GM18502 (cell line): ENCODE results near the gene VSIR.

Experiments
- ATAC-seq: cut with Tn5 transposase; IDR thresholded peaks from one replicate; pipeline ENCODE4 v1.9.1; 2021; ENCODE audit warnings: mild to moderate bottlenecking; ENCODE audit not compliant: unreplicated experiment, poor library complexity

The VSIR gene

GRCh38 chr10:71751515-71752224, 21.6 kb downstream of the VSIR start:
- ATAC-seq, result no peak

GRCh38 chr10:71750986-71751385, 22.3 kb downstream of the VSIR start:
- ATAC-seq, result no peak

- no peak for ATAC-seq
Observed at GRCh38 chr10:71750124-71750841, 23.0 kb downstream of the VSIR start.

GRCh38 chr10:71749396-71749795, 23.9 kb downstream of the VSIR start:
- ATAC-seq, result no peak

DNA sequence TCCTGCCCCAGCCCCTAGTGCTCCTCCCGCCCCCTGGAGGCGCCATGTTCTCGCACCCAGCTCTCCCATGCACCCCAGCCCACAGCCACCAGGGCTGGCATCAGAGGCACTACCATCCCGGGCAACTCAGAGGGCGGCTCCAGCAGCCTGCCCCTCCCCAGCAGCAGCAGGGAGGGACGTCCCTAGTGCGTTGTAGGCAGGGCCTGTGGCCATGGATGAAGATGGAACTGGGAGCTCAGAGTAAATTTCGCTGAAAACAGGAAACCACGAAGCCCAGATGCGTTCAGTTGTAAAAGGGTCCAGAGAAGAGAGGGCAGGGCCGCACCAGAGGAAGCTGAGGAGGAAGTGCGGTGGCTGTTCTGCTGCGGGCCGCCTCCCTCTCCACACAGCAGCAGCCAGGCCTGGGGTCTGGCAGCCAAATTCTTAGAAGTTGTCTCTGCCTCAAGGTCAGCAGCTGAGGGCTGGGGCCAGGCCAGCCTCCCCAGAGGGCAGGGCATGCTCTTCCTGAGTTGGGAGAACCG, 24.6 kb downstream of the VSIR start:
- peak; percentile 65 for ATAC-seq

DNA sequence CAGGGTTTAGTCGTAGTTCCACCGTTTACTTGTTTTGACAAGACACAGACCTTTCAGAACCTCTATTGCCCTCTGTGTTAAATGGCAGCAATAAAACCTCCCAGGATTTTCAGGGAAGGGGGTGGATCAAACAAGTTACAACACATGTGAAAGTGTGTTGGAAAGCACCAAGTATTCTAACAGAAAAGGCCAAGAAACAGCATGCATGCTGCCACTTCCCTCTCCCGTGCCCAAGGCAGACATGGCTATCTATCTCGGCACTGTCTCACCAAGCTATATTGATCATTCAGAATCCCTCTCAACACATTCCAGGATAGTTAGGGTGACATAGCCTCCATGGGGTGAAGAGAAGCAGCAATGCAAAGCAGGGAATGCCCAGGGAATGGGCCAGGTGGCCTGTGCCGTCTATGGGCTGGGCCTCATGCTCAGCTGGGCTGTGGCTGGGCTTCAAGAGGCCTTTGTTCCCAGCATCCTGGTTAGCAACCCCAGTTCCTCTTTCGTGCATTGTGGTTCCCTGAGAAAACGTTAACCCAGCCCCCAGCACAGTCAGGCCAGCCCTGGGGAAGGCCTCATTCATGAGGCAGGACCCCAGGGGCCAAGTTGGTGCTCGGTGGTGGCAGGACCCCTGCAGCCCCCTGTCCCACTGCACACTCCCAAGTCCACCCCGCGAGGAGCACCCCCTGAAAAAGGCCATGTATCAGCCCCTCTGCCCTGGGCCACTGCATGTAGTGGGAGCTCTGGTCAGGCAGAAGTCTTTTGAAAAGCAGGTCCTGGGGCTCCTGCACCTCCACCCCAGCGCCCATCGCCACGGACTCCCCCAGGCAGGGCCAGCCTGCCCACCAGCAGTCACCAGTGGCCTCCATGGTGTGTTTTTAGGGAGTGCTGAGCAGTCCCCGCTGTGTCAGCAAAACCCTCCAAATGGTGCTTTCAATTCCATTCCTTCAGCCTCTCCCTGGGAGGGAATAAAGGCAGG, 25.5 kb downstream of the VSIR start:
- ATAC-seq, result peak; percentile 35

- no peak for ATAC-seq
Observed at GRCh38 chr10:71747039-71747531, 26.2 kb downstream of the VSIR start.

DNA sequence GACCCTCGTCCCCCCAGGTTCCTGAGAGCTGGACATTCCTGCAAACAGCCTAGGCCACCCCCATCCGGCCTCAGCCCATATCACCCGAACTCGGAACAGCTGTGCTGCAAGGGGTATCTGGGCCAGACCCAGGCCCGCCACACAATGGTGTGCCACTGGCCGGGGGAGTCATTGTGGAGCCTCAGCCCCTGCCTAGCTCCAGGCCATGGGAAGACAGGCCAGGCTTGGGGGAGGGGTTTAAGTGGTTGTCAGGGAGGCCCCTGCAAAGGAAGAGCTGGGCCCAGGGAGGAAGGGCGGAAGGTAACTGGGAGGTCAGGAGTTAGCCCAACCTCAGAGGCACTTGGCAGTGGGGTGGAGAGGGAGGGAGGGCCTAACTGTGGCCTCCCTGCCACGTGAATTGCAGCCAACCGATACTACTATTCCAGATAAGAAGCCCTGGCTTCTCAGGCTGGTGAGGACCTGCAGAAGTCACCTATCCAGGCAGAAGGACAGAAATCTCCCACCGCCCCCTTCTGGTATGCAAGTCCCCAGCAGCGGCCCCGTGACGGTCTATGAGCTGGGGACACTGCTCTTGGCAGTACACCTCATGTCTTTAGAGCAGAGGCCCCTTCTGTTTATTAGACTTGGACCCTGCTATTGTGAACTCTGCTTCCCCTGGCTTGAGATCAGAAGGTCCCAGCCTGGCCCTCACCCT, 26.8 kb downstream of the VSIR start:
- no peak for ATAC-seq

DNA sequence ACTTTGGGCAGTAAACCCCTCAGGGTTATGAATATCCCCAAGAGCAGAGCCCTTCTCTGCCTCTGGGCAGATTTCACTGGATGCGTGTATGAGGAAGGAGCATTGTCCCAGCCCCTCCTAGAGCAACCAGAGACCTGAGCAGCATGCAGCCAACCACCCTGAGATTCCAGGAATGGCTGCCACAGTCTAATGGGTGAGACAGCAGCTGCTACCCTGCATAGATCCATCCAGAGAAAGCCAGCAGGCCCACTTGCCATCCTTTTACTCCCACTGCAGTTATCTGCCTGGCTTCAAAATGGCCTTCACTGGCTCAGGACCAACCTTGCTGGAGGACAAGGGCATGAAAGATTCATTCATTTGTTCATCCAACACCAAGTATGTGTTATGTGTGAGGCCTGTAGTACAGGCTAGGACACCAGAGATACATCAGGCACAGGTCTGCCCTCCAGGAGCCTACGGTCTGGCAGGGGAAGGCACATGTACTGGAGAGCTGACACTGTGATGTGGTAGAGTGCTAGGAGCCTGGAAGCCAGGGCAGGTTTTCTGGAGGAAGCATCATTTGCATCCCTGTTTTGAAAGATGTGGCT, 27.6 kb downstream of the VSIR start:
- ATAC-seq, result no peak

- no peak for ATAC-seq
Observed at GRCh38 chr10:71744897-71745663, 28.2 kb downstream of the VSIR start.

DNA sequence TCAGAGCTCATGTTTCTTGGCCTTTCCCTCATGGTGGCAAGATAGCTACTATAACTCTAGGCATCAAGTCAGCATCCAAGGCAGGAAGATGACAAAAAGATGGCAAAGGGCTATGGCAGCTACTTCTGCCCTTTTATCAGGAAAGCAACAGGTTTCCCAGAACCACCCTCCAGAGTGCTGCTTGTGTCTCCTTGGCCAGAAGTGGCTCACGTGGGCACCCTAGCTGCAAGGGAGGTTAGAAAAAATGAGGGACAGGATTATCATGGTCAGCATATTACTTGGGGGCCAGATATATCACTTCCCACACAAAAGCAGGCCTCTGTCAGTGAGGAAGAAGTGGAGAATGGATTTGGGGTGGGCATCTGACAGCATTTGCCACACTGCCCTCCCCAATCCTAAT, 29.5 kb downstream of the VSIR start:
- no peak for ATAC-seq

DNA sequence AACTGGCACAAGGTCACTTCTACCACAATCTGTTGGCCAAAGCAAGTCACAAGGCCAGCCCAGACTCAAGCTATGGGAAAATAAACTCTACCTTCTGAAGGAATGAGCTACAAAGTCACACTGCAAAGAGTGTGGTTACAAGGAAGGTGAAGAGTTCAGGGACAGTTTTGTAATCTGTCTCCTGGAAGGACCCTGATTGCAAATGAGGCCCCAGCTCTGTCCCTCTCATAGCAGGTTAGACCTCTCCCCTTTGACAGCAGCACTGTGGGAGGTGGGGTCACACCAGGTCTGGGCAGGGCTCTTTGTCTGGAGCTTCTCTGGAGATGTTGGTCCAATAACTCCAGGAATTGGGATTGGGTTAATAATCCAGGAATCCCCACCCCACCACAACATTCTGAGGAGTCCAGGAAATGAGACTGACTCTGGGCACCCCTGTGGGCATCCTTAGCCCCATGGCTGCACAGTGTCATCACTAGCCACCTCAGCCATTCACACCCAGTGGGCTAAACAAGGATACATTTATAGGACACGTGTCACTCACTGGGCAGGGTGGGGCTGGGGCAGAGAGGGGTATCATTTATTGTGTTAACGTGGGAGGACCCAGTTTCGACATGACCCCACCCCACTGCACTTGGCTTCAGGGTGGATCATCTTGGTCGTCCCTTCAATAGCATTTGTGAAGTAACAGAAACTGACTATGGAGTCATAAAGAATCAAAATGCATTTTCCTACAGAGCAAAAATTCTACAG, 30.1 kb downstream of the VSIR start:
- no peak for ATAC-seq

DNA sequence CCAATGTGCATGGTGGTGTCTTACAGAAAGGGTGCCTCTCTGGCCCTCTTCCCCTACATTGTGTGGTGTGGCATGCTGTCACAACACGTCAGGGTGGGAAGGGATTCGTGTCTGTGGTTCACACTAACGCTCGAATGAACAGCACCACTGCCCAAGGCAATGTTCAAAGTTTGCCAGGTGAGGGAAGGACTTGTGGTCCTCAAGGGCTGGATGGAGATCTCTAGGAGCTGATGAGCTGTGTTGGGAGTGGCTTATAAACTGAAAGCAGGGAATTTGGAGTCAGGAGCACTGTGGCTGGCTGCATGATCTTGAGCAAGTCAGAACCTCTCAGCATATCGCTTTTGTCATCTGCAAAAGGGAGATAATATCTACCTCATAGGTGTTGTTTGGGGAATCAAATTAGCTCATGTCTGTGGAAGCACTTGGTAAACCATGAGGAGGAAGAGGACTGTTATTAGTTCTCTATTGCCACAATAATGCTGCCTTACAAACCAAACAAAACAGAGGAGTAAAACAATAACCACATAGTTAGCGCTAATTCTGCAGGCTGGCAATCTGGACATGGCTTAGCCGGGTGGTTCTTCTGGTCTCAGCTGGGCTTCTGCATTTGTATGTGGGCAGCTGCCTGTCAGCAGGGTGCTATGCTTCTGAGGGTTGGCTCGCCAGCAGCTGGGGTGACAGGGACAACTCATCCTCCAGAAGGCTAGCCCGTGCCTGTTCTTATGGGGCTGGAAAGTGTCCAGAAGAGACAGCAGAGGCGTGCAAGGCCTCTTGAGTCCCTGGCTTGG, 30.8 kb downstream of the VSIR start:
- ATAC-seq, result no peak

DNA sequence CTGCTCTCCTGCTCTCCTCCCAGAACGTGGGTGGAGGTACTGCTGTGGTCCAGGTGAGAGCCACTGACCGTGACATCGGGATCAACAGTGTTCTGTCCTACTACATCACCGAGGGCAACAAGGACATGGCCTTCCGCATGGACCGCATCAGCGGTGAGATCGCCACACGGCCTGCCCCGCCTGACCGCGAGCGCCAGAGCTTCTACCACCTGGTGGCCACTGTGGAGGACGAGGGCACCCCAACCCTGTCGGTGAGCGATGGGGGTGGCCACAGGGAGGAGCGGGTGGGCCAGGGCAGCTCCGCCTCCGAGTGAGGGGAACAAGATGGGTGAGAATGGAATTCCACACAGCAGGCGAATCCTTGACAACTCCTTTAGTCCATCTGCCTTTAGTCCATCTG, 31.6 kb downstream of the VSIR start:
- ATAC-seq, result no peak

- ATAC-seq, result no peak
Observed at GRCh38 chr10:71741029-71741428, 32.3 kb downstream of the VSIR start.

DNA sequence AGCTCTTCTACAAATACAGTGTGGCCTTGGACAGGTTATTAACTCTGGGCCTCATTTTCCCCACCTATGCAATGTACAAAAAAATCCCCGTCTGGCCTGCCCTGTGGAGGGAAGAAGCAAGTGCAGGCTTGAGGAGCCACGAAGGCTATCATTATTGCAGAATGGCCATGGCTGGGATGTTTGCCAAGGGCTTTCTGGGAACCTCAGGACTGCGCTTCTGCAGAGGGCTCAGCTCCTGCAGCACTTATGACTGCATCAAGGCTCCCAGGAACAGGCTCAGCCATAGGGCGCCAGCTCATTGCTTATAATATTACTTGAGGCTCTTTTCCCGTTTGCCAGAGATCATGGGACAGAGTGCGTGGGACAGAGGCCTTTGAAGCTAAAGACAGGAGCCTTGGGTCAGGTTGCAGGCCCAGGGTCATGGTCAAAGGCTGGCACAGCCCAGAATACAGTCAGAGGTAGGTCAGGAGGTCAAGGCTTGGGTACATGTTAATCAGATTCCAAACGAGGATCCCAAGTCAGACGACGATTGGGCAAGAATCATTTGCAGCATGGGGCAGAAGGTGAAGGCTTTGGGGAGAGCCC, 33.2 kb downstream of the VSIR start:
- ATAC-seq, result no peak

GRCh38 chr10:71739358-71739900, 33.9 kb downstream of the VSIR start:
- ATAC-seq, result no peak
